ENCODE measurements around the gene DPYD. TPM values are rescaled to one million over a fixed set of nuclear protein-coding genes. Genes with fewer than 3 reads are reported as not detected.

DPYD gene
- total and polyA plus RNA-seq, 12 donors: 4.1 to 22.0 (median 7.0) TPM

- Histone ChIP-seq H3K27ac (no peak overlapping the region), H3K27me3 (no peaks in the 10 kb centered on the region), H3K36me3 (peaks cover 0 to 9% (median 0%) of the 10 kb centered on the region in 9 donors), H3K4me3 (no peak overlapping the region), H3K9me3 (no peaks in the 10 kb centered on the region), H3K4me1 (no peaks in the 10 kb centered on the region)
- 97% methylated on average over 1 of the region's 1 CpG for WGBS, 2 donors
- ATAC-seq: no peak
- TF ChIP-seq CTCF (IDR thresholded peaks at IDR 0.05): no peak
- no peak for DNase-seq
- intact Hi-C loops (cut with DNase I): no loop called here
Measured at GRCh38 chr1:97711858-97712257, 209.0 kb downstream of the DPYD start.

GRCh38 chr1:97693601-97694000, 227.2 kb downstream of the DPYD start:
- Histone ChIP-seq H3K4me1 (no peaks in the 10 kb centered on the region), H3K4me3 (no peak overlapping the region), H3K27ac (no peak overlapping the region), H3K27me3 (no peaks in the 10 kb centered on the region), H3K36me3 (peaks cover 0 to 16% (median 0%) of the 10 kb centered on the region in 9 donors), H3K9me3 (no peaks in the 10 kb centered on the region)
- 91 to 92% methylated on average over 1 of the region's 1 CpG for WGBS, 2 donors
- TF ChIP-seq CTCF (IDR thresholded peaks at IDR 0.05): no peak
- DNase-seq (no peak), ATAC-seq (no peak)
- intact Hi-C loops (cut with DNase I): no loop called here

DNA sequence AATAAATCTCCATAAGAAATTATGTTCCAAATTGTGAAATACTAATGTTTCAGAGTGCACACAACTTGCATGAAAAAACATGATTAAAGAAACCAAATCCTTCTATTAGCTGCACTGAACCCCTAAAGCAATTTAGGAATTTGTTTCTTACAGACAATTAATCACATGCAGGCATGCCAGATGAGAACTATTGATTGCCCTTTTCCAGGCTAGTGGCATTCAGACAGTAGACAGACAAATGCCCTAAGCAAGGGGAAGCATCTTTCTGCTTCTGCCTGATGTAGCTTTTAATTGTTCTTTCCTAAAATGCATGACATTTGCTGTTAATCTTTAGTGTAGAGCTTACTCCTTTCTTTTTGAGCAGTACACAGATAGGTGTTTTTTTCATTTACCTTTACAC, 229.5 kb downstream of the DPYD start:
- no peaks in the 10 kb centered on the region for H3K27me3 ChIP-seq
- no peaks in the 10 kb centered on the region for H3K4me1 ChIP-seq
- TF ChIP-seq CTCF (IDR thresholded peaks at IDR 0.05): no peak
- H3K4me3 ChIP-seq: no peak overlapping the region
- no peaks in the 10 kb centered on the region for H3K9me3 ChIP-seq
- intact Hi-C loops (cut with DNase I): no loop called here
- H3K27ac ChIP-seq: no peak overlapping the region
- H3K36me3 ChIP-seq: peaks cover 0 to 33% (median 9%) of the 10 kb centered on the region in 9 donors
- no peak for ATAC-seq
- no peak for DNase-seq

DNA sequence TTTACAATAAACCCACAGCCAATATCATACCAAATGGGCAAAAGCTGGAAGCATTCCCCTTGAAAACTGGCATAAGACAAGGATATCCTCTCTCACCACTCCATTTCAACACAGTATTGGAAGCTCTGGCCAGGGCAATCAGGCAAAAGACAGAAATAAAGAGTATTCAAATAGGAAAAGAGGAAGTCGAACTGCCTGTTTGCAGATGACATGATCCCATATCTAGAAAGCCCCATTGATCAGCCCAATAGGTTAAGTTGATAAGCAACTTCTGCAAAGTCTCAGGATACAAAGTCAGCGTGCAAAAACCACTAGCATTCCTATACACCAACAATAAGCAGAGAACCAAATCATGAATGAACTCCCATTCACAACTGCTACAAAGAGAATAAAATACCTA, 235.5 kb downstream of the DPYD start:
- no peak overlapping the region for H3K4me3 ChIP-seq
- H3K27me3 ChIP-seq: no peaks in the 10 kb centered on the region
- H3K36me3 ChIP-seq: peaks cover 0 to 32% (median 0%) of the 10 kb centered on the region in 9 donors
- no peak overlapping the region for H3K27ac ChIP-seq
- peaks cover 0 to 6% (median 0%) of the 10 kb centered on the region in 11 donors for H3K9me3 ChIP-seq
- WGBS, 2 donors: 84 to 92% methylated on average over 2 of the region's 2 CpGs
- ATAC-seq: no peak
- no peaks in the 10 kb centered on the region for H3K4me1 ChIP-seq
- intact Hi-C loops (cut with DNase I): no loop called here
- no peak for TF ChIP-seq CTCF (IDR thresholded peaks at IDR 0.05)
- no peak for DNase-seq

DNA sequence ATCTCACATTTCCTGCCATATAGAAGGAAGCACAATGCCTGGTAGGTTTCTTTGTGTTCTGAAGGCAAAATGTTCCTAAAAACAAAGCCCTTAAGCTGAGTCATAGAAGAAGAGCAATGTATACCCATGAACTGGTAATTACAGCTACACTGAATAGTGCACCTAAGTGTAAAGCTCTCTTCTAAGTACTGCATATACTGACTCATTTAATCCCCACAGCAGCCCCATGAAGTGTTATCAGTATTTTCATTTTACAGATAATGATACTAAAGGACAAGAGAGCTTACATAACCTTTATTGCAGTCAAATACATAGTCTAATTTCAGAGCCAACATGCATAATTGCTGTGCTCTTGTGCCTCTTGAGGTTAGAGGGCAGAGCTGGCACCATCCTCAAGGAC, 239.9 kb downstream of the DPYD start:
- DNase-seq: no peak
- Histone ChIP-seq H3K27ac (no peak overlapping the region), H3K27me3 (no peaks in the 10 kb centered on the region), H3K36me3 (peaks cover 0 to 53% (median under 1%) of the 10 kb centered on the region in 9 donors), H3K9me3 (peaks cover 0 to 3% (median 0%) of the 10 kb centered on the region in 11 donors), H3K4me3 (no peak overlapping the region), H3K4me1 (no peaks in the 10 kb centered on the region)
- TF ChIP-seq CTCF (IDR thresholded peaks at IDR 0.05): no peak
- no peak for ATAC-seq
- intact Hi-C loops (cut with DNase I): no loop called here

Data from heart right ventricle (tissue), 16 donors.